IPS-20b (cell line): ENCODE data around the gene SLC22A5.
"Not testable (repeated sequence)": the region's sequence is repeated elsewhere in the genome, so short reads cannot be mapped to it uniquely, and the experiment has no call there.

Experiments used
- H3K27ac ChIP-seq: one replicate; pipeline ENCODE4 v1.5.1; 2013; ENCODE audit warnings: low read length
- H3K27me3 ChIP-seq: 2 replicates; pipeline ENCODE4 v1.6.1; 2013; ENCODE audit warnings: mild to moderate bottlenecking, low read length, inconsistent platforms; ENCODE audit not compliant: insufficient read depth
- H3K36me3 ChIP-seq: 2 replicates; pipeline ENCODE4 v1.6.1; 2013; ENCODE audit warnings: low read depth, mild to moderate bottlenecking, inconsistent platforms, low read length, moderate library complexity; ENCODE audit not compliant: insufficient read depth
- H3K4me1 ChIP-seq: 2 replicates; pipeline ENCODE4 v1.6.1; 2013; ENCODE audit warnings: mild to moderate bottlenecking, control low read depth, inconsistent platforms, low read length, moderate library complexity; ENCODE audit not compliant: insufficient read depth
- H3K4me3 ChIP-seq: 2 replicates; pipeline ENCODE4 v1.5.1; 2013; ENCODE audit warnings: mild to moderate bottlenecking, low read length, inconsistent platforms
- H3K9ac ChIP-seq: 2 replicates; pipeline ENCODE4 v1.6.1; 2013; ENCODE audit warnings: low read depth, mild to moderate bottlenecking, inconsistent platforms, low read length, moderate library complexity
- H3K9me3 ChIP-seq: 2 replicates; pipeline ENCODE4 v1.6.1; 2013; ENCODE audit warnings: mild to moderate bottlenecking, low read depth, low read length, inconsistent platforms; ENCODE audit not compliant: insufficient read depth

The SLC22A5 gene

DNA sequence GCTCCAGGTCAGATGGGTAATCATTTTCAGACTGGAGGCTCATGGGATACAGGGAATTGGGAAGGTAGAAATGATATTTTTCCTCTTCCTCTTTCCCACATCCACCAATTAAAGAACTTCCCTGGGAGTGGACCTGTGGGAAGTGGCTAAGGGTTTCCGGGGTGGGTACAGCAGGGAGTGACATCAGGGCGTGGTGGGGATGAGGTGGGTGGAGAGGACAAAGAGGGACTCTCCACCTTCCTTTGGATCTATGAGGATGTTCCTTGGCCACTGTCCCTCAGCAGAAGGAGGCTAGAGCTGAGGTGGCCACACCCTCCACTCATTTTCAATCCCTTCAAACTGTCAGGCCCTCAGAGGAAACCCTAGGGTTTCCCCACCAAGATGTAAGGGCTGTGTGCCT is 66.4 kb downstream of the SLC22A5 start:
- peaks cover 14% of the 10 kb centered on the region for H3K4me1 ChIP-seq
- H3K36me3 ChIP-seq, result no peaks in the 10 kb centered on the region

DNA sequence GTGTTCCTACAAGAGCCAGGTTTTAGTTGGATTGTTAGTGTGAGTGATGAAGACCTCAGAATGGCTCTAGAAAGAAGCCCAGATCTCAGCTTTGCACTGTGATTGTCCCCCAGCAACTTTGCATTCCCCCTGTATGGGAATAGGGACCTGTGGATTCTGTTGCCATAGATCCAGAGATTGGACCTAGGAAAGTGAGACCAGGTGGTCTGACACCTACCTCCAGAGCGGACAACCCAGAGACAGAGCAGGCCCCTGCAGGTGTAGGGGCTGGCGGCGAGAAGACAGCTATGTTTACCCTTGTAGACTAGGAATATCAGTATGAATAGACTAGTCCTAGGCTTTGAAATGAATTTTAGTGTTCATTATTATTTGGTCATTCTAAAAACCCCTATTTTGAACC is 67.4 kb downstream of the SLC22A5 start:
- Histone ChIP-seq H3K4me1 (peaks cover 14% of the 10 kb centered on the region), H3K27me3 (no peaks in the 10 kb centered on the region), H3K36me3 (no peaks in the 10 kb centered on the region), H3K4me3 (no peak overlapping the region), H3K27ac (no peak overlapping the region), H3K9me3 (no peaks in the 10 kb centered on the region), H3K9ac (no peak overlapping the region)

More for the DNA sequence above, 66.4 kb downstream of the SLC22A5 start:
- H3K27me3 ChIP-seq, result no peaks in the 10 kb centered on the region
- no peaks in the 10 kb centered on the region for H3K9me3 ChIP-seq
- H3K9ac ChIP-seq, result no peak overlapping the region
- H3K27ac ChIP-seq, result no peak overlapping the region
- H3K4me3 ChIP-seq, result no peak overlapping the region

DNA sequence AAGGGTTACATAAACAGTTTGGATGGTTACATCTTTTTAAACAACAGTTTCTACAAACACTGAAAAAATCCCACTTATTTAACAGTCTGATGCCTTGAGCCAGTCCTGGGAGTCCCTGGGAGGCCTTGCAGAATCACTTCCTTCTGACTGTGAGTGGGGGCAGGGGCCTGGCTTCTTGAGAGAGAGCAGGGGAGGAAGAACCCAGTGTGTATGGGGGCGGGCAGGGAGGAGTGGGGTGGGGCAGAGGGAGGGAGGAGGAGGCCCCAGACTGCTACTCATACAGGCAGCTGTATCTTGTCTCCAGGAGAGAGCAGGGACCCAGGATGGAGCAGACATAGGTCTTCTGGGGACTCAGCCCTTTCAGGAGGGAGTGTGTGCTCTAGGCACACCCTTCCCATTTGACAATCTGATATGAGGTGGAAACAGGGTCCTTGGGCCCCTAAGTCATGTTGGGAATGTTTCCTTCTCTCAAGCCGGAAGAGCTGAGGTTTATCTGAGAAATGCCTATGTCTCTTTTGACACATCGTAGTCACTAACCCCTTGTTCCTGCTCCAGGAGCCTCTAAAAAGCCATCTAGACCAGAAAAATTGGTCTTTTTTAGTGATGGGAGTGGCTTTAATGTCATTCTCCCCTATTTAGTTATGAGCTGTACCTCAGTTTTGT is 68.2 kb downstream of the SLC22A5 start:
- H3K4me3 ChIP-seq, result no peak overlapping the region

DNA sequence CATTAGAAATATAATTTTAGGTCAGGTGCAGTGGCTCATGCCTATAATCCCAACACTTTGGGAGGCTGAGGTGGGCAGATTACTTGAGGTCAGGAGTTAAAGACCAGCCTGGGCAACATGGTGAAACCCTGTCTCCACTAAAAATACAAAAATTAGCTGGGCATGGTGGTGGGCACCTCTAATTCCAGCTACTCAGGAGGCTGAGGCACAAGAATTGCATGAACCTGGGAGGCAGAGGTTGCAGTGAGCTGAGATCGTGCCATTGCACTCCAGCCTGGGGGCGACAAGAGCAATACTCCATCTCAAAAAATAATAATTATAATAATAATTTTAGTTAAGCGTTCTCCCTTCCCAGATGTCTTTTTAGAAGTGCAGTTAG is 68.7 kb downstream of the SLC22A5 start:
- H3K9ac ChIP-seq, H3K36me3 ChIP-seq, H3K27ac ChIP-seq, H3K27me3 ChIP-seq, H3K9me3 ChIP-seq, H3K4me3 ChIP-seq: not testable (repeated sequence)
- peaks cover 14% of the 10 kb centered on the region for H3K4me1 ChIP-seq

More for the DNA sequence above, 68.2 kb downstream of the SLC22A5 start:
- Histone ChIP-seq H3K27ac (no peak overlapping the region), H3K9ac (no peak overlapping the region), H3K36me3 (no peaks in the 10 kb centered on the region), H3K4me1 (peaks cover 14% of the 10 kb centered on the region), H3K27me3 (no peaks in the 10 kb centered on the region), H3K9me3 (no peaks in the 10 kb centered on the region)

DNA sequence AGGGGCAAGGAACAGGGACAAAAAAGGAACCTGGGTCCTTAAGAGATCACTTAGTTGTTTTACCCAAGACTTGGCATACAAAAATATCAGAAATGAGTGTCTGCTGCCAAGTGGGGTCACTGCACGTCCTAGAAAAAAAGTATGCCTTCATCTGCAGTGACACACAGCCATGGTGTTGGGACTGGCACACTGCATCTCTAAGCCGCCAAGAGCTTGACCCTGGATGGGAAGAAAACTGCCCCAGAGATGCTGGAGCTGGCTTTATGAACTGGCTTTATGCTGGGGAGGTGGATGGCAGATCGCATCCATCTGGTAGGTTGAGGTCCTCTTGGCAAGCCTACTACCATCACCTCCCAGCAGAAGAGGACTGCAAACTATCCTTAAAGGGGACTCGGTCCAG is 69.4 kb downstream of the SLC22A5 start:
- no peaks in the 10 kb centered on the region for H3K27me3 ChIP-seq
- H3K27ac ChIP-seq, result no peak overlapping the region
- H3K9me3 ChIP-seq, result no peaks in the 10 kb centered on the region
- no peak overlapping the region for H3K9ac ChIP-seq
- H3K4me1 ChIP-seq, result peaks cover 14% of the 10 kb centered on the region
- H3K4me3 ChIP-seq, result no peak overlapping the region
- no peaks in the 10 kb centered on the region for H3K36me3 ChIP-seq

DNA sequence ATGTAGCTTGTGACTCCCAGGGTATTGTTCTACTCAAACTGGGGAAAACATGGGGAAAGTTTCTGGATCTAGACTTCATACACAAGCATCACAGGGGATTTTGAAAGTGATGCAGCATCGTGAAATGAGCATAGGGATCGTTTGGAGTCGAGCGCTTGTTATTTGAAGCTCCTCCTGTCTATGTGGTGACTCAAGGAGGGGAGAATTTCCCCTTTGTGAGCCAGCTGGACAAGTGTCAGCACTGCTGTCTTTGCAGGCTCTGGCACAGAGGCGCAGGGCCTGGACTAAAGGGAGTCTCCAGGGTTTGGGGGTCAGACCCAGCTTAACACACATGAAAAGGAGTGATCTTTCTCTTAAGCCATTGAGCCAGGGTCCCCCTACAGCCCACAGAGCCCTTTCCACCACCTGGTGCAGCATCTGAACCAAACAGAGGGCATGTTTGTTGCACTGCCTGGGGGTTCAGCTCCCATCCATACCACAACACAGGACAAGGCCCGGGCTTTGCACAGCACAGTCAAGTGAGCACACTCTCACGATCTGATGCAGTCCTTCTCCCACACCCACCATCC is 70.1 kb downstream of the SLC22A5 start:
- H3K9ac ChIP-seq, result no peak overlapping the region

DNA sequence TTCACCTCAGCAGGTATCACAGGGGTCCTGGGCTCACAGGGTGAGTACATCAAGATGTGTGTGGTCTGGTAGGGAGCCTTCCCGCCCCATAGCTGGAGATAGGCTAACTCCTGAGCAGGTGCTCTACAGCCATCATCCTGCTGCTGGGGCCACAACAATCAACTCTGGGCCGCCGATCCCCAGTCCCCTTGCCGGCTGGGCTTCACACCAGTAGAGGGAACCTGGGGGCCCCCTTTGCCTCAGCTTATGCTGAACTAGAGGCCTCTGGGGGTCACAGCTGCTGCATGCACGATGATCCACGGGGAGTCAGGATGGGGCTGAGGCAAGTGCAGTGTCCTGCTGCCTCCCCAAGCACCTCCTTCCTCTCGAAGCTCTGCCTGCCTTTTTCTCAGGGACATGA is 74.6 kb downstream of the SLC22A5 start:
- H3K4me1 ChIP-seq, result peaks cover 19% of the 10 kb centered on the region
- no peaks in the 10 kb centered on the region for H3K27me3 ChIP-seq
- H3K36me3 ChIP-seq, result no peaks in the 10 kb centered on the region
- H3K9ac ChIP-seq, result no peak overlapping the region
- no peak overlapping the region for H3K27ac ChIP-seq
- H3K9me3 ChIP-seq, result no peaks in the 10 kb centered on the region
- H3K4me3 ChIP-seq, result no peak overlapping the region

More for the DNA sequence above, 70.1 kb downstream of the SLC22A5 start:
- Histone ChIP-seq H3K4me3 (no peak overlapping the region), H3K27ac (no peak overlapping the region), H3K36me3 (no peaks in the 10 kb centered on the region), H3K9me3 (no peaks in the 10 kb centered on the region), H3K27me3 (no peaks in the 10 kb centered on the region), H3K4me1 (peaks cover 16% of the 10 kb centered on the region)
